Measurements from ENCODE around the gene CPSF4L. TPM values are rescaled to one million over a fixed set of nuclear protein-coding genes. Genes with fewer than 3 reads are reported as not detected.
A peak's percentile ranks its signal among the peaks of the same experiment; 100 is the strongest.

The CPSF4L gene
- total RNA-seq, 1 experiment from 2014 or later: not detected

GRCh38 chr17:73232587-73233373 is 28.9 kb downstream of the CPSF4L start:
- DNase-seq (ENCODE audit: low read depth): peak; percentile 48

GRCh38 chr17:73231841-73232586 is 29.7 kb downstream of the CPSF4L start:
- peak; percentile 92 for DNase-seq (ENCODE audit: low read depth)

- peak; percentile 13 for DNase-seq (ENCODE audit: low read depth)
Observed at GRCh38 chr17:73231395-73231794, 30.3 kb downstream of the CPSF4L start.

DNA sequence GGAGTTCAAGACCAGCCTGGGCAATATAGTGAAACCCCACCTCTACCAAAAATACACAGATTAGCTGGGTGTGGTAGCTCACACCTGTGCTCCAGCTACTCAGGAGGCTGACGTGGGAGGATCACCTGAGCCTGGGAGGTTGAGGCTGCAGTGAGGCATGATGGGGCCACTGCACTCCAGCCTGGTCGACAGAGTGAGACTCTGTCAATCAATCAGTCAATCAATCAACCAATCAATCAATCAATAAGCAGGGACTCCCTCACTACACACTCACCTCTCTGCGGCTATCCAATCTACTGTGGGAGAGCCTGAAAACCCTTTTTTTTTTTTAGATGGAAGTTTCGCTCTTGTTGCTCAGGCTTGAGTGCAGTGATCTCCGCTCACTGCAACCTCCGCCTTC is 31.6 kb downstream of the CPSF4L start:
- DNase-seq (ENCODE audit: low read depth): no peak

GRCh38 chr17:73228748-73229236 is 32.9 kb downstream of the CPSF4L start:
- DNase-seq (ENCODE audit: low read depth): peak; percentile 92

GRCh38 chr17:73227944-73228343 is 33.7 kb downstream of the CPSF4L start:
- no peak for DNase-seq (ENCODE audit: low read depth)

DNA sequence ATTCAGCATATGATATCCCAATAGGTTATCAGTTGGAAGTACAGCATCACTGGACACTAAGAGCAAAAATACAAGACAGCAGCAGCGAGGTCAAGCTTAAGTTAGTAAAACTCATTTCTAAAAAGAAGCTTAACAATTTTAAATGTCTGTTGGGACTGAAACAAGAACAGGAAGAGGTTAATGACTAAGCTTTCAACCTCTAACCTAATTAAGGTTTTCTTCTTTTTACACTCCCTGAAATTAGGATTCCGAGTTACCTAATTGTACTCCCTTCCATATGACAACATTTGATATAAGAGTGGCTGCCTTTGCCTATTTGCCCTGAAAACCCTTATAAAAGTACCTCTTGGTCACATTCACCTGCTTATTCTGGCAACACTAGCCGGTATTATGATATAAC is 34.3 kb downstream of the CPSF4L start:
- DNase-seq (ENCODE audit: low read depth): no peak

- DNase-seq (ENCODE audit: low read depth): no peak
Observed at GRCh38 chr17:73226556-73227172, 35.0 kb downstream of the CPSF4L start.

GRCh38 chr17:73224663-73225305 is 36.9 kb downstream of the CPSF4L start:
- no peak for DNase-seq (ENCODE audit: low read depth)

GRCh38 chr17:73224237-73224636 is 37.4 kb downstream of the CPSF4L start:
- no peak for DNase-seq (ENCODE audit: low read depth)

DNA sequence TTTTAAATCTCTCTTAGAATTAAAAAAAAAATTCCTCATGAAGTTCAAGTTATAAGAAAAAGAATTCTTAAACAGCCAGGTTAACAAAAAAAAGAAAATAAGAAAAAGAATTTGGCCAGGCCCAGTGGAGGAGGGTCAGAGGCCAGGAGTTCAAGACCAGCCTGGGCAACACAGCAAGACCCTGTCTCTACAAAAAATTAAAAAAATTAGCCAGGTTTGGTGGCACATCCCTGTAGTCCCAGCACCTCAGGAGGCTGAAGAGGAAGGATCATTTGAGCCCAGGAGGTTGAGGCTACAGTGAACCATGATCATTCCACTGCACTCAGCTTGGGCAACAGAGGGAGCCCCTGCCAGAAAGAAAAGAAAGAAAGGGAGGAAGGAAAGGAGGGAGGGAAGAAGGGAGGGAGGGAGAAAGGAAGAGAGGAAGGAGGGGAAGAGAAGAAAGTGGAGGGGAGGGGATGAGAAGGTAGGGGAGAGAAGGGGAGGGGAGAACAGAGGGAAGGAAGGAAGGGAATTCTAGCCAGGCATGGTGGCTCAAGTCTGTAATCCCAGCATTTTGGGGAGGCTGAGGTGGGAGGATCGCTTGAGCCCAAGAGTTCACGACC is 38.0 kb downstream of the CPSF4L start:
- DNase-seq (ENCODE audit: low read depth): no peak

GRCh38 chr17:73215447-73215846 is 46.2 kb downstream of the CPSF4L start:
- no peak for DNase-seq (ENCODE audit: low read depth)

DNA sequence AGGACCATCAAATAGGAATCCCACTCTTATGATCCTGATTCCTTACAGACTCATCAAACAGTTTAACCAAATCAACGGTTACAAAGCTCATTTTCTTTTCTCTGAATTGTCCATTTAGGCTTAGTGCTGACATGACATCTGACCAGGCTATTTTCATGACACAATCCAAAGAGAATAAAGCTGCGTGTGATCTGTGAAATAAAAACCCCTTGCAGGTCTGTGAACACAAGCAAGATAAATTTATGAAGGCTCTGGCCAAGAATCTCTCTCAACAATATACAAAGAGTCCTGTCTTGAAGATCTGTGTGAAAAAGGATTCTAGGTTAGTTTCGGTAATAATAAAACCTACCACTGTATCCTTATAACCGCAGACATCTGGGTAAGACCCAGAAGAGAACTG is 46.8 kb downstream of the CPSF4L start:
- no peak for DNase-seq (ENCODE audit: low read depth)

GRCh38 chr17:73214008-73214407 is 47.7 kb downstream of the CPSF4L start:
- no peak for DNase-seq (ENCODE audit: low read depth)

DNA sequence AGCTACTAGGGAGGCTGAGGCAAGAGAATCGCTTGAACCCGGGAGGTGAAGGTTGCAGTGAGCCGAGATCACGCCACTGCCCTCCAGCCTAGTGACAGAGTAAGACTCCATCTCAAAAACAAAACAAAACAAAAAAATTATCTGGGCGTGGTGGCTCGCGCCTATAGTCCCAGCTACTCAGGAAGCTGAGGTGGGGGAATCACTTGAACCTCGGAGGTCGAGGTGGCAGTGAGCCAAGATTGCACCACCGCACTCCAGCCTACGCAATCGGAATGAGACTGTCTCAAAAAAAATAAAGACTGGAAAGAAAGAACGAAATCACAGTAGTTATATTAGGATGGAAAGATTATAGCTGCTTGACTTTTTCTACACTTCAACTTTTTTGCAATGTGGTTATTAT is 49.9 kb downstream of the CPSF4L start:
- no peak for DNase-seq (ENCODE audit: low read depth)

GRCh38 chr17:73210002-73210678 is 51.5 kb downstream of the CPSF4L start:
- DNase-seq (ENCODE audit: low read depth): peak; percentile 18

GRCh38 chr17:73209436-73209835 is 52.2 kb downstream of the CPSF4L start:
- no peak for DNase-seq (ENCODE audit: low read depth)

DNA sequence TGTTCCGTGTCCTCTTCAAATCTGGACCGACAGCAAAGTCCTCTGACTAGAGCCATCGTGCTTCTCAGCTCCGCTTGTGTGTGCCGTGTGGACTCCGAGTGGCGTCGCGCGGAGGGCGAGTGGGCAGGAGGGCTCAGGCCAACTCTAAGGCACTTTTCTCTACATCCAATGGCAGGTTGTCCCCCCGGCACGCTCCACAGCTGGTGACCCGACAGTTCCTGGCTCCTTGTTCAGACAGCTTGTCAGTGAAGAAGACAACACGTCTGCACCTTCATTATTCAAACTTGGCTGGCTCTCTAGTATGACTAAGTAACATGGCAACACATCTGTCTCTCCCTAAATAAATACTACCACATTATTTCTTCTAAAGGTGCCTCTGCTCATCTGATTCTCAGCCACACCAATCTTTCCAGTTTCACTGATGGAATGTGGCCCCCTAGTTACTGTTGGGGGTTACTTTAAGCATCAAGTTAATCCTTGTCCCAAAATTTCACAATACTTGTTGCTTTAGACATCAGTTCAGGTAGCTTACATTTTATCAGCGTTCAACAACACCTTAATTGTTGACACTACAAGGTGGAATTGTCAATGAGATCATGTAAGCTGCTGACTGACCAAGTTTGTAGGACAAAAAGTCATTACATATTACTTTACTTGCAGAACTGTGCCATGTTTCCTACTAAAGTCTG is 53.4 kb downstream of the CPSF4L start:
- DNase-seq (ENCODE audit: low read depth): no peak

DNA sequence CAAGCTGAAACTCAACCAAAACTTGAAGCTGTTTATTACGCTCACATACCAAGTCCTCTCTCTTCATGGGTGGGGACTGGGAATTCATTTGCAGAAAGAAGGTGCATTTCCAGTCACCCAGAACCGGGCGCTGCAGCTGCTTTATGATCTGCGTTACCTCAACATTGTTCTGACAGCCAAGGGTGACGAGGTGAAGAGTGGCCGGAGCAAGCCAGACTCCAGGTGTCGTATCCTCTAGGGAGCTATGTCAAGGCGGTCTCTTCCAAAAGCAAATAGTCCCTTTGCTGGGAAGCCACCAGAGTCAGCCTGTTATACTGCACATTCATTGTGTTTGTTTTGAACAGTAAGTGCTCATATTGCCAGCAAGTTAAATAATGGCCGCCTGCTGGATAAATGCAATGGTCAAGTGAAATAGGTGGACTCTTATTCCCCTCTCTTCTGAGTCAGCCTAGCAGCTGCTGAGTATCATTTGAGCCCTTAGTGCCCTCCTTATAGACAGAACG is 56.2 kb downstream of the CPSF4L start:
- no peak for DNase-seq (ENCODE audit: low read depth)
